HEK293 (cell line): ENCODE data around the gene POLDIP2.

Experiments
- KLF16 ChIP-seq: fragments of 450-650 bp; formaldehyde crosslinking; IDR thresholded peaks from 2 replicates; pipeline ENCODE4 v1.5.1; 2017; ENCODE audit warnings: missing biosample characterization, missing genetic modification characterization
- KLF9 ChIP-seq: fragments of 450-650 bp; formaldehyde crosslinking; IDR thresholded peaks from 2 replicates; pipeline ENCODE4 v1.5.1; 2016; ENCODE audit warnings: missing biosample characterization, missing genetic modification characterization, low read depth
- MZF1 ChIP-seq: fragments of 450-650 bp; formaldehyde crosslinking; IDR thresholded peaks from 2 replicates; pipeline ENCODE4 v1.5.1; 2017; ENCODE audit warnings: missing biosample characterization, missing genetic modification characterization, borderline replicate concordance
- SP3 ChIP-seq: fragments of 450-650 bp; formaldehyde crosslinking; IDR thresholded peaks from 2 replicates; pipeline ENCODE4 v1.5.1; 2016; ENCODE audit warnings: missing biosample characterization, missing genetic modification characterization
- ZBTB1 ChIP-seq: fragments of 450-650 bp; formaldehyde crosslinking; IDR thresholded peaks from 2 replicates; pipeline ENCODE4 v1.5.1; 2016; ENCODE audit warnings: missing biosample characterization, missing genetic modification characterization
- ZBTB17 ChIP-seq: fragments of 450-650 bp; formaldehyde crosslinking; IDR thresholded peaks from 2 replicates; pipeline ENCODE4 v1.5.1; 2016; ENCODE audit warnings: missing biosample characterization, missing genetic modification characterization
- ZBTB8A ChIP-seq: fragments of 450-650 bp; formaldehyde crosslinking; IDR thresholded peaks from 2 replicates; pipeline ENCODE4 v1.5.1; 2016; ENCODE audit warnings: missing biosample characterization, missing genetic modification characterization
- ZEB2 ChIP-seq: fragments of 450-650 bp; formaldehyde crosslinking; IDR thresholded peaks from 2 replicates; pipeline ENCODE4 v1.5.1; 2016; ENCODE audit warnings: missing biosample characterization, missing genetic modification characterization
- ZFP3 ChIP-seq: fragments of 450-650 bp; formaldehyde crosslinking; IDR thresholded peaks from 2 replicates; pipeline ENCODE4 v1.5.1; 2016; ENCODE audit warnings: low read depth, missing biosample characterization, missing genetic modification characterization
- ZNF174 ChIP-seq: fragments of 450-650 bp; formaldehyde crosslinking; IDR thresholded peaks from 2 replicates; pipeline ENCODE4 v1.5.0; 2017; ENCODE audit warnings: missing biosample characterization, mild to moderate bottlenecking, missing genetic modification characterization
- ZNF248 ChIP-seq: fragments of 450-650 bp; formaldehyde crosslinking; IDR thresholded peaks from 2 replicates; pipeline ENCODE4 v1.5.1; 2017; ENCODE audit warnings: missing biosample characterization, missing genetic modification characterization
- ZNF350 ChIP-seq: fragments of 450-650 bp; formaldehyde crosslinking; IDR thresholded peaks from 2 replicates; pipeline ENCODE4 v1.5.0; 2017; ENCODE audit warnings: missing biosample characterization, mild to moderate bottlenecking, missing genetic modification characterization
- ZNF394 ChIP-seq: fragments of 450-650 bp; formaldehyde crosslinking; IDR thresholded peaks from 2 replicates; pipeline ENCODE4 v1.5.1; 2016; ENCODE audit warnings: missing biosample characterization, missing genetic modification characterization, mild to moderate bottlenecking, moderate library complexity, borderline replicate concordance
- ZNF513 ChIP-seq: fragments of 450-650 bp; IDR thresholded peaks from 2 replicates; pipeline ENCODE4 v1.5.1; 2018; ENCODE audit warnings: missing biosample characterization, missing genetic modification characterization
- ZNF514 ChIP-seq: fragments of 450-650 bp; formaldehyde crosslinking; IDR thresholded peaks from 2 replicates; pipeline ENCODE4 v1.5.1; 2016; ENCODE audit warnings: missing biosample characterization, missing genetic modification characterization
- ZNF548 ChIP-seq: fragments of 450-650 bp; formaldehyde crosslinking; IDR thresholded peaks from 2 replicates; pipeline ENCODE4 v1.5.1; 2016; ENCODE audit warnings: missing biosample characterization, missing genetic modification characterization
- ZNF561 ChIP-seq: fragments of 450-650 bp; IDR thresholded peaks from 2 replicates; pipeline ENCODE4 v1.5.1; 2018; ENCODE audit warnings: missing biosample characterization, missing genetic modification characterization, borderline replicate concordance
- ZNF626 ChIP-seq: fragments of 450-650 bp; sonication (Bioruptor Pico); formaldehyde crosslinking; IDR thresholded peaks from 2 replicates; pipeline ENCODE4 v1.5.1; 2018; ENCODE audit warnings: missing biosample characterization, missing genetic modification characterization, inconsistent platforms
- ZNF645 ChIP-seq: fragments of 450-650 bp; formaldehyde crosslinking; IDR thresholded peaks from 2 replicates; pipeline ENCODE4; 2016; ENCODE audit warnings: missing biosample characterization, missing genetic modification characterization
- ZNF776 ChIP-seq: fragments of 450-650 bp; formaldehyde crosslinking; IDR thresholded peaks from 2 replicates; pipeline ENCODE4 v1.5.0; 2017; ENCODE audit warnings: missing biosample characterization, missing genetic modification characterization, borderline replicate concordance
- ZNF830 ChIP-seq: fragments of 450-650 bp; IDR thresholded peaks from 2 replicates; pipeline ENCODE4 v1.5.0; 2018; ENCODE audit warnings: missing biosample characterization, missing genetic modification characterization, low read depth, mild to moderate bottlenecking, moderate library complexity
- ZSCAN4 ChIP-seq: fragments of 450-650 bp; formaldehyde crosslinking; IDR thresholded peaks from 2 replicates; pipeline ENCODE4 v1.5.1; 2017; ENCODE audit warnings: missing biosample characterization, missing genetic modification characterization
- TF ChIP-seq, protein P1 (sequence below): fragments of 450-650 bp; formaldehyde crosslinking; IDR thresholded peaks from 2 replicates; pipeline ENCODE4 v1.5.1; 2016; ENCODE audit warnings: missing biosample characterization, missing genetic modification characterization, borderline replicate concordance
- TF ChIP-seq, protein P2 (sequence below): fragments of 450-650 bp; formaldehyde crosslinking; IDR thresholded peaks from 2 replicates; pipeline ENCODE4 v1.5.1; 2016; ENCODE audit warnings: missing biosample characterization, missing genetic modification characterization
- TF ChIP-seq, protein P3 (sequence below): fragments of 450-650 bp; formaldehyde crosslinking; conservative IDR thresholded peaks from 2 replicates; pipeline ENCODE4 v1.5.1; 2016; ENCODE audit warnings: low read depth, missing biosample characterization, missing genetic modification characterization

The POLDIP2 gene

GRCh38 chr17:28335201-28335958 lies 21.9 kb downstream of the POLDIP2 start, which contains the start of the genes IFT20 and TNFAIP1 (continued):
- TF ChIP-seq, protein P1, sequence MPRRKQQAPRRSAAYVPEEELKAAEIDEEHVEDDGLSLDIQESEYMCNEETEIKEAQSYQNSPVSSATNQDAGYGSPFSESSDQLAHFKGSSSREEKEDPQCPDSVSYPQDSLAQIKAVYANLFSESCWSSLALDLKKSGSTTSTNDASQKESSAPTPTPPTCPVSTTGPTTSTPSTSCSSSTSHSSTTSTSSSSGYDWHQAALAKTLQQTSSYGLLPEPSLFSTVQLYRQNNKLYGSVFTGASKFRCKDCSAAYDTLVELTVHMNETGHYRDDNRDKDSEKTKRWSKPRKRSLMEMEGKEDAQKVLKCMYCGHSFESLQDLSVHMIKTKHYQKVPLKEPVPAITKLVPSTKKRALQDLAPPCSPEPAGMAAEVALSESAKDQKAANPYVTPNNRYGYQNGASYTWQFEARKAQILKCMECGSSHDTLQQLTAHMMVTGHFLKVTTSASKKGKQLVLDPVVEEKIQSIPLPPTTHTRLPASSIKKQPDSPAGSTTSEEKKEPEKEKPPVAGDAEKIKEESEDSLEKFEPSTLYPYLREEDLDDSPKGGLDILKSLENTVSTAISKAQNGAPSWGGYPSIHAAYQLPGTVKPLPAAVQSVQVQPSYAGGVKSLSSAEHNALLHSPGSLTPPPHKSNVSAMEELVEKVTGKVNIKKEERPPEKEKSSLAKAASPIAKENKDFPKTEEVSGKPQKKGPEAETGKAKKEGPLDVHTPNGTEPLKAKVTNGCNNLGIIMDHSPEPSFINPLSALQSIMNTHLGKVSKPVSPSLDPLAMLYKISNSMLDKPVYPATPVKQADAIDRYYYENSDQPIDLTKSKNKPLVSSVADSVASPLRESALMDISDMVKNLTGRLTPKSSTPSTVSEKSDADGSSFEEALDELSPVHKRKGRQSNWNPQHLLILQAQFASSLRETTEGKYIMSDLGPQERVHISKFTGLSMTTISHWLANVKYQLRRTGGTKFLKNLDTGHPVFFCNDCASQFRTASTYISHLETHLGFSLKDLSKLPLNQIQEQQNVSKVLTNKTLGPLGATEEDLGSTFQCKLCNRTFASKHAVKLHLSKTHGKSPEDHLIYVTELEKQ (tag by site-specific recombination) = 0 out of 2 replicates have a peak, but pooled peaks have one; percentile 57
- TF ChIP-seq, protein P2, sequence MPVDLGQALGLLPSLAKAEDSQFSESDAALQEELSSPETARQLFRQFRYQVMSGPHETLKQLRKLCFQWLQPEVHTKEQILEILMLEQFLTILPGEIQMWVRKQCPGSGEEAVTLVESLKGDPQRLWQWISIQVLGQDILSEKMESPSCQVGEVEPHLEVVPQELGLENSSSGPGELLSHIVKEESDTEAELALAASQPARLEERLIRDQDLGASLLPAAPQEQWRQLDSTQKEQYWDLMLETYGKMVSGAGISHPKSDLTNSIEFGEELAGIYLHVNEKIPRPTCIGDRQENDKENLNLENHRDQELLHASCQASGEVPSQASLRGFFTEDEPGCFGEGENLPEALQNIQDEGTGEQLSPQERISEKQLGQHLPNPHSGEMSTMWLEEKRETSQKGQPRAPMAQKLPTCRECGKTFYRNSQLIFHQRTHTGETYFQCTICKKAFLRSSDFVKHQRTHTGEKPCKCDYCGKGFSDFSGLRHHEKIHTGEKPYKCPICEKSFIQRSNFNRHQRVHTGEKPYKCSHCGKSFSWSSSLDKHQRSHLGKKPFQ (tag by site-specific recombination) = no peak
- TF ChIP-seq ZNF645 (tag by site-specific recombination) (no peak), ZNF350 (tag by site-specific recombination) (no peak), ZNF561 (tag by site-specific recombination) (0 out of 2 replicates have a peak, but pooled peaks have one; percentile 14), ZNF548 (tag by site-specific recombination) (no peak), ZNF626 (no peak), MZF1 (tag by site-specific recombination) (no peak), ZBTB1 (tag by site-specific recombination) (no peak), ZFP3 (tag by site-specific recombination) (no peak), ZBTB8A (tag by site-specific recombination) (peak; percentile 87), ZSCAN4 (0 out of 2 replicates have a peak, but pooled peaks have one; percentile 12), ZBTB17 (peak; percentile 98), SP3 (tag by site-specific recombination) (peak; percentile 96), ZNF514 (tag by site-specific recombination) (no peak), ZNF174 (tag by site-specific recombination) (no peak), ZNF776 (tag by site-specific recombination) (no peak), ZNF248 (tag by site-specific recombination) (no peak), ZNF830 (no peak), ZEB2 (peak; percentile 78; the same call in 1 of the 2 replicates), ZNF513 (tag by site-specific recombination) (no peak), KLF9 (tag by site-specific recombination) (no peak), ZNF394 (tag by site-specific recombination) (peak; percentile 87), KLF16 (tag by site-specific recombination) (peak; percentile 92)
- TF ChIP-seq, protein P3, sequence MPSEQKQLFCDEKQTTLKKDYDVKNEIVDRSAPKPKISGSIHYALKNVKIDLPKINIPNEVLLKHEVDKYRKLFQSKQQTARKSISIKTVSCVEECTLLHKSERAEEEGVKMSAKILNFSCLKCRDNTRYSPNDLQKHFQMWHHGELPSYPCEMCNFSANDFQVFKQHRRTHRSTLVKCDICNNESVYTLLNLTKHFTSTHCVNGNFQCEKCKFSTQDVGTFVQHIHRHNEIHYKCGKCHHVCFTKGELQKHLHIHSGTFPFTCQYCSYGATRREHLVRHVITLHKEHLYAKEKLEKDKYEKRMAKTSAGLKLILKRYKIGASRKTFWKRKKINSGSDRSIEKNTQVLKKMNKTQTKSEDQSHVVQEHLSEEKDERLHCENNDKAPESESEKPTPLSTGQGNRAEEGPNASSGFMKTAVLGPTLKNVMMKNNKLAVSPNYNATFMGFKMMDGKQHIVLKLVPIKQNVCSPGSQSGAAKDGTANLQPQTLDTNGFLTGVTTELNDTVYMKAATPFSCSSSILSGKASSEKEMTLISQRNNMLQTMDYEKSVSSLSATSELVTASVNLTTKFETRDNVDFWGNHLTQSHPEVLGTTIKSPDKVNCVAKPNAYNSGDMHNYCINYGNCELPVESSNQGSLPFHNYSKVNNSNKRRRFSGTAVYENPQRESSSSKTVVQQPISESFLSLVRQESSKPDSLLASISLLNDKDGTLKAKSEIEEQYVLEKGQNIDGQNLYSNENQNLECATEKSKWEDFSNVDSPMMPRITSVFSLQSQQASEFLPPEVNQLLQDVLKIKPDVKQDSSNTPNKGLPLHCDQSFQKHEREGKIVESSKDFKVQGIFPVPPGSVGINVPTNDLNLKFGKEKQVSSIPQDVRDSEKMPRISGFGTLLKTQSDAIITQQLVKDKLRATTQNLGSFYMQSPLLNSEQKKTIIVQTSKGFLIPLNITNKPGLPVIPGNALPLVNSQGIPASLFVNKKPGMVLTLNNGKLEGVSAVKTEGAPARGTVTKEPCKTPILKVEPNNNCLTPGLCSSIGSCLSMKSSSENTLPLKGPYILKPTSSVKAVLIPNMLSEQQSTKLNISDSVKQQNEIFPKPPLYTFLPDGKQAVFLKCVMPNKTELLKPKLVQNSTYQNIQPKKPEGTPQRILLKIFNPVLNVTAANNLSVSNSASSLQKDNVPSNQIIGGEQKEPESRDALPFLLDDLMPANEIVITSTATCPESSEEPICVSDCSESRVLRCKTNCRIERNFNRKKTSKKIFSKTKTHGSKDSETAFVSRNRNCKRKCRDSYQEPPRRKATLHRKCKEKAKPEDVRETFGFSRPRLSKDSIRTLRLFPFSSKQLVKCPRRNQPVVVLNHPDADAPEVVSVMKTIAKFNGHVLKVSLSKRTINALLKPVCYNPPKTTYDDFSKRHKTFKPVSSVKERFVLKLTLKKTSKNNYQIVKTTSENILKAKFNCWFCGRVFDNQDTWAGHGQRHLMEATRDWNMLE (tag by site-specific recombination) = peak; percentile 96
